Panc1 (cell line): ENCODE measurements around the gene DPP9. TPM values are rescaled to one million over a fixed set of nuclear protein-coding genes. Genes with fewer than 3 reads are reported as not detected.

ENCODE experiments used
- ATAC-seq: fragments of 200-7000 bp; cut with Tn5 transposase; 2 replicates; pipeline ENCODE4 v1.9.1; 2020; ENCODE audit warnings: mild to moderate bottlenecking, moderate library complexity
- BruUV-seq: library from RNA; stranded (reverse); fragments of 400-500 nt; replicated peaks from 2 replicates; lab custom pipeline; 2021; lab: Mats Ljungman, UMichigan
- CTCF ChIA-PET: fragments of 300-600 bp; sonication (Branson Sonifier 250); formaldehyde crosslinking; loops from one replicate; lab custom pipeline; 2022; ENCODE audit warnings: antibody characterized with exemption; lab: Charles Lee
- POLR2A ChIA-PET: fragments of 300-600 bp; sonication (Branson Sonifier 250); formaldehyde crosslinking; loops from one replicate; lab custom pipeline; 2022; ENCODE audit warnings: antibody characterized with exemption; lab: Charles Lee
- DNase-seq: peaks from one replicate; pipeline ENCODE4 v3.0.0-alpha.2; 2010; ENCODE audit warnings: low read depth, low spot score
- H3K27ac ChIP-seq: 2 replicates; pipeline ENCODE4 v1.5.1; 2011; ENCODE audit warnings: mild to moderate bottlenecking, low read length, inconsistent platforms
- H3K27me3 ChIP-seq: fragments of 200-500 bp; sonication (Bioruptor generic); 2 replicates; pipeline ENCODE4 v1.6.0; 2014; ENCODE audit warnings: low read length, inconsistent platforms; ENCODE audit not compliant: control insufficient read depth, insufficient read depth
- H3K36me3 ChIP-seq: fragments of 200-500 bp; sonication (Bioruptor generic); 2 replicates; pipeline ENCODE4 v1.5.1; 2014; ENCODE audit warnings: inconsistent platforms, mild to moderate bottlenecking, low read length, moderate library complexity; ENCODE audit not compliant: control insufficient read depth, insufficient read depth
- H3K4me1 ChIP-seq: 2 replicates; pipeline ENCODE4 v1.5.1; 2011; ENCODE audit warnings: inconsistent platforms, mild to moderate bottlenecking, low read length, moderate library complexity; ENCODE audit not compliant: control insufficient read depth, insufficient read depth
- H3K4me3 ChIP-seq, 2 experiments: 2 replicates each; pipeline ENCODE4 v1.5.1; 2011 to 2012; ENCODE audit warnings: low read depth in 2 of 2, low read length in 2 of 2, mild to moderate bottlenecking in 2 of 2, inconsistent platforms in 1 of 2, moderate library complexity in 1 of 2
- H3K9me3 ChIP-seq: fragments of 200-500 bp; sonication (Bioruptor generic); 2 replicates; pipeline ENCODE4 v1.5.1; 2014; ENCODE audit warnings: low read depth, mild to moderate bottlenecking, inconsistent platforms, low read length, moderate library complexity; ENCODE audit not compliant: control insufficient read depth, insufficient read depth
- POLR2AphosphoS5 ChIP-seq: IDR thresholded peaks from 2 replicates; pipeline ENCODE4 v1.6.1; 2012; ENCODE audit warnings: mild to moderate bottlenecking, low read depth, low read length, moderate library complexity
- SIN3A ChIP-seq: IDR thresholded peaks from 2 replicates; pipeline ENCODE4 v1.6.1; 2012; ENCODE audit warnings: low read depth, mild to moderate bottlenecking, low read length, moderate library complexity, borderline replicate concordance; ENCODE audit not compliant: insufficient read depth
- TCF7L2 ChIP-seq: IDR thresholded peaks from 2 replicates; pipeline ENCODE4 v1.6.1; 2011; ENCODE audit warnings: mild to moderate bottlenecking, low read depth, low read length, inconsistent platforms
- in situ Hi-C: cut with HindIII; loops from 2 replicates; pipeline ENCODE4 v1.10.0; 2016; ENCODE audit warnings: low sequenced_read_pairs, low pct_unique_long_range_greater_than_20kb
- intact Hi-C: fragments of 100-400 bp; cut with micrococcal nuclease; formaldehyde crosslinking; loops from one replicate; pipeline ENCODE4 v1.10.0; 2022; ENCODE audit not compliant: unreplicated experiment
- total RNA-seq: library from RNA; stranded (reverse); gene quantifications from one replicate; pipeline ENCODE4 v1.2.1, GENCODE V29; 2021; ENCODE audit not compliant: unreplicated experiment
- TF ChIP-seq, protein P1 (sequence below): fragments of 450-650 bp; IDR thresholded peaks from 2 replicates; pipeline ENCODE4 v1.5.1; 2017; ENCODE audit warnings: mild to moderate bottlenecking
- TF ChIP-seq, protein P2 (sequence below), 2 experiments: IDR thresholded peaks; 2 replicates each; pipeline ENCODE4 v1.6.1; 2011 to 2012; ENCODE audit warnings: low read depth in 2 of 2, control low read depth in 1 of 2, low read length in 1 of 2, mild to moderate bottlenecking in 1 of 2, moderate library complexity in 1 of 2; ENCODE audit not compliant: insufficient read depth in 1 of 2

The DPP9 gene
- total RNA-seq, 1 experiment from 2014 or later: 108 TPM

DNA sequence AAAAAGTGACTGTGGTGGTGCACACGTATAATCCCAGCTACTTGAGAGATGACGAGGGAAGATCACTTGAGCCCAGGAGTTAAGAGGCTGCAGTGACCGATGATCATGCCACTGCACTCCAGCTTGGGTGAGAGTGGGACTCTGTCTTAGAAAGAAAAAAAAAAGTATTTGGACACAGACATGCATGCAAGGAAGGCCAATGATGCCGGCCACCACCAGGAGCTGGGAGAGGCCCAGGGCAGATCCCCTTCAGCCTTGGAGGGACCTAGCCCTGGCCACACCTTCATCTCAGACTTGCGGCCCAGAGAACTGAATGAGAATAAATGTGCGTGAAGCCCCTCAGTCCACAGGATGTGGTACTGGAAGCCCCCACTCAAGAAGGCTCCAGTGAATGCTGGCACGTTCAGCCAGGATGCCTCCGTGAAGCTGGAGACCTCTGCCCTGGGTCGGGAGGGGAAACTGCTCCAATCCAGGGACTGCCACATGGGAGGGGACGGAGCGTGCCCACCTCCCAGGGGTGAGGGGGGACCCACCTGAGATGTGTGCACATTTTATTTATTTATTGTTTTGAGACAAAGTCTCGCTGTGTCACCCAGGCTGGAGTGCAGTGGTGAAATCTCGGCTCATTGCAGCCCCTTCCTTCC, 69.7 kb downstream of the DPP9 start:
- ATAC-seq (no peak), DNase-seq (no peak)
- Histone ChIP-seq H3K4me3 (no peak overlapping the region), H3K36me3 (no peaks in the 10 kb centered on the region), H3K4me1 (no peaks in the 10 kb centered on the region; the same call in 1 of the 2 replicates), H3K27ac (no peak overlapping the region), H3K9me3 (no peaks in the 10 kb centered on the region), H3K27me3 (no peaks in the 10 kb centered on the region)
- TF ChIP-seq POLR2AphosphoS5 (no peak), TCF7L2 (no peak), SIN3A (no peak)
- TF ChIP-seq, protein P1, sequence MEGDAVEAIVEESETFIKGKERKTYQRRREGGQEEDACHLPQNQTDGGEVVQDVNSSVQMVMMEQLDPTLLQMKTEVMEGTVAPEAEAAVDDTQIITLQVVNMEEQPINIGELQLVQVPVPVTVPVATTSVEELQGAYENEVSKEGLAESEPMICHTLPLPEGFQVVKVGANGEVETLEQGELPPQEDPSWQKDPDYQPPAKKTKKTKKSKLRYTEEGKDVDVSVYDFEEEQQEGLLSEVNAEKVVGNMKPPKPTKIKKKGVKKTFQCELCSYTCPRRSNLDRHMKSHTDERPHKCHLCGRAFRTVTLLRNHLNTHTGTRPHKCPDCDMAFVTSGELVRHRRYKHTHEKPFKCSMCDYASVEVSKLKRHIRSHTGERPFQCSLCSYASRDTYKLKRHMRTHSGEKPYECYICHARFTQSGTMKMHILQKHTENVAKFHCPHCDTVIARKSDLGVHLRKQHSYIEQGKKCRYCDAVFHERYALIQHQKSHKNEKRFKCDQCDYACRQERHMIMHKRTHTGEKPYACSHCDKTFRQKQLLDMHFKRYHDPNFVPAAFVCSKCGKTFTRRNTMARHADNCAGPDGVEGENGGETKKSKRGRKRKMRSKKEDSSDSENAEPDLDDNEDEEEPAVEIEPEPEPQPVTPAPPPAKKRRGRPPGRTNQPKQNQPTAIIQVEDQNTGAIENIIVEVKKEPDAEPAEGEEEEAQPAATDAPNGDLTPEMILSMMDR: no peak
- TF ChIP-seq, protein P2, sequence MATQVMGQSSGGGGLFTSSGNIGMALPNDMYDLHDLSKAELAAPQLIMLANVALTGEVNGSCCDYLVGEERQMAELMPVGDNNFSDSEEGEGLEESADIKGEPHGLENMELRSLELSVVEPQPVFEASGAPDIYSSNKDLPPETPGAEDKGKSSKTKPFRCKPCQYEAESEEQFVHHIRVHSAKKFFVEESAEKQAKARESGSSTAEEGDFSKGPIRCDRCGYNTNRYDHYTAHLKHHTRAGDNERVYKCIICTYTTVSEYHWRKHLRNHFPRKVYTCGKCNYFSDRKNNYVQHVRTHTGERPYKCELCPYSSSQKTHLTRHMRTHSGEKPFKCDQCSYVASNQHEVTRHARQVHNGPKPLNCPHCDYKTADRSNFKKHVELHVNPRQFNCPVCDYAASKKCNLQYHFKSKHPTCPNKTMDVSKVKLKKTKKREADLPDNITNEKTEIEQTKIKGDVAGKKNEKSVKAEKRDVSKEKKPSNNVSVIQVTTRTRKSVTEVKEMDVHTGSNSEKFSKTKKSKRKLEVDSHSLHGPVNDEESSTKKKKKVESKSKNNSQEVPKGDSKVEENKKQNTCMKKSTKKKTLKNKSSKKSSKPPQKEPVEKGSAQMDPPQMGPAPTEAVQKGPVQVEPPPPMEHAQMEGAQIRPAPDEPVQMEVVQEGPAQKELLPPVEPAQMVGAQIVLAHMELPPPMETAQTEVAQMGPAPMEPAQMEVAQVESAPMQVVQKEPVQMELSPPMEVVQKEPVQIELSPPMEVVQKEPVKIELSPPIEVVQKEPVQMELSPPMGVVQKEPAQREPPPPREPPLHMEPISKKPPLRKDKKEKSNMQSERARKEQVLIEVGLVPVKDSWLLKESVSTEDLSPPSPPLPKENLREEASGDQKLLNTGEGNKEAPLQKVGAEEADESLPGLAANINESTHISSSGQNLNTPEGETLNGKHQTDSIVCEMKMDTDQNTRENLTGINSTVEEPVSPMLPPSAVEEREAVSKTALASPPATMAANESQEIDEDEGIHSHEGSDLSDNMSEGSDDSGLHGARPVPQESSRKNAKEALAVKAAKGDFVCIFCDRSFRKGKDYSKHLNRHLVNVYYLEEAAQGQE (IDR thresholded peaks at IDR 0.05; ENCODE audit: insufficient read depth in 1 of 2, low read depth in 2 of 2, low read length in 1 of 2): no peak
- intact Hi-C loops (no loop called here), in situ Hi-C loops (no loop called here)
- CTCF ChIA-PET: no interaction called here
- no TSS peak for BruUV-seq
- POLR2A ChIA-PET: no interaction called here

DNA sequence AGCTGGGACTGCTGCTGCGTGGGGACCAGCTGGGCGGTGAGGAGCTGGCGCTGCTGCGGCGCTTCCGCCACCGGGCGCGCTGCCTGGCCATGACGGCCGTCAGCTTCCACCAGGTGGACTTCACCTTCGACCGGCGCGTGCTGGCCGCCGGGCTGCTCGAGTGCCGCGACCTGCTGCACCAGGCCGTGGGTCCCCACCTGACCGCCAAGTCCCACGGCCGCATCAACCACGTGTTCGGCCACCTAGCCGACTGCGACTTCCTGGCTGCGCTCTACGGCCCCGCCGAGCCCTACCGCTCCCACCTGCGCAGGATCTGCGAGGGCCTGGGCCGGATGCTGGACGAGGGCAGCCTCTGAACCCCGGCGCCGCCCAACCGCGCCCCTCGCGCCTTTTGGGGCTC, 71.6 kb downstream of the DPP9 start:
- CTCF ChIA-PET: no interaction called here

More for the DNA sequence above, 71.6 kb downstream of the DPP9 start:
- BruUV-seq: no TSS peak
- intact Hi-C loops: no loop called here
- in situ Hi-C loops: no loop called here
- Histone ChIP-seq H3K27me3 (no peaks in the 10 kb centered on the region), H3K9me3 (no peaks in the 10 kb centered on the region), H3K36me3 (no peaks in the 10 kb centered on the region), H3K4me3 (no peak overlapping the region), H3K4me1 (no peaks in the 10 kb centered on the region; the same call in 1 of the 2 replicates), H3K27ac (no peak overlapping the region)
- TF ChIP-seq POLR2AphosphoS5: no peak
- TF ChIP-seq, protein P1: no peak
- TF ChIP-seq, protein P2 (IDR thresholded peaks at IDR 0.05; ENCODE audit: insufficient read depth in 1 of 2, low read depth in 2 of 2, low read length in 1 of 2): no peak
- no peak for TF ChIP-seq SIN3A
- no peak for TF ChIP-seq TCF7L2
- no peak for DNase-seq
- POLR2A ChIA-PET: no interaction called here
- ATAC-seq: no peak
